WTC11 (cell line): Measurements from ENCODE around the gene PTPRU. TPM values are rescaled to one million over a fixed set of nuclear protein-coding genes. Genes with fewer than 3 reads are reported as not detected.

Source experiments
- ATAC-seq: fragments of 200-7000 bp; cut with Tn5 transposase; 2 replicates; pipeline ENCODE4 v1.10.0; 2021; ENCODE audit warnings: mild to moderate bottlenecking, moderate library complexity
- CTCF ChIA-PET: fragments of 300-600 bp; sonication (Branson Sonifier 250); formaldehyde crosslinking; loops from one replicate; lab custom pipeline; 2021; ENCODE audit warnings: antibody characterized with exemption; lab: Charles Lee
- POLR2A ChIA-PET: fragments of 350-600 bp; sonication (Branson Sonifier 250); formaldehyde crosslinking; loops from one replicate; lab custom pipeline; 2021; ENCODE audit warnings: antibody characterized with exemption; lab: Charles Lee
- DNase-seq: peaks from one replicate; pipeline ENCODE4 v3.0.0; 2021; ENCODE audit warnings: low spot score
- H3K27ac Mint-ChIP-seq: 2 replicates; pipeline ENCODE4 v1.8.0; 2021; ENCODE audit warnings: mixed read lengths
- H3K27me3 Mint-ChIP-seq: 2 replicates; pipeline ENCODE4 v1.8.0; 2021; ENCODE audit warnings: low read depth, mild to moderate bottlenecking, moderate library complexity, mixed read lengths
- H3K36me3 Mint-ChIP-seq: 2 replicates; pipeline ENCODE4 v1.8.0; 2021; ENCODE audit warnings: mixed read lengths
- H3K4me1 Mint-ChIP-seq: 2 replicates; pipeline ENCODE4 v1.8.0; 2022; ENCODE audit warnings: mixed read lengths
- H3K4me3 Mint-ChIP-seq: 2 replicates; pipeline ENCODE4 v1.8.0; 2021; ENCODE audit warnings: mild to moderate bottlenecking, moderate library complexity, mixed read lengths
- H3K9me3 Mint-ChIP-seq: 2 replicates; pipeline ENCODE4 v1.8.0; 2021; ENCODE audit warnings: mixed read lengths
- AR ChIP-seq: fragments of 250-450 bp; sonication (Bioruptor Pico); IDR thresholded peaks from 2 replicates; pipeline ENCODE4 v1.9.0; 2021; ENCODE audit warnings: mild to moderate bottlenecking
- ESRRA ChIP-seq: sonication (generic); formaldehyde crosslinking; IDR thresholded peaks from 2 replicates; pipeline ENCODE4 v1.8.1; 2022; ENCODE audit warnings: mild to moderate bottlenecking, missing genetic modification reagents, borderline replicate concordance
- FOXP1 ChIP-seq: sonication (generic); formaldehyde crosslinking; IDR thresholded peaks from 2 replicates; pipeline ENCODE4 v1.8.0; 2022; ENCODE audit warnings: missing genetic modification reagents, mild to moderate bottlenecking, moderate library complexity, borderline replicate concordance
- GABPB1 ChIP-seq: sonication (generic); formaldehyde crosslinking; IDR thresholded peaks from 2 replicates; pipeline ENCODE4 v1.8.1; 2023; ENCODE audit warnings: mild to moderate bottlenecking, missing genetic modification reagents
- GRHL2 ChIP-seq: fragments of 250-450 bp; sonication (Bioruptor Pico); IDR thresholded peaks from 2 replicates; pipeline ENCODE4 v1.8.0; 2022; ENCODE audit warnings: mild to moderate bottlenecking, moderate library complexity; ENCODE audit not compliant: insufficient replicate concordance, severe bottlenecking
- GTF2I ChIP-seq: fragments of 250-450 bp; sonication (Bioruptor Pico); conservative IDR thresholded peaks from 2 replicates; pipeline ENCODE4 v1.4.0; 2021; ENCODE audit warnings: mild to moderate bottlenecking
- HMGA2 ChIP-seq: fragments of 250-450 bp; sonication (Bioruptor Pico); IDR thresholded peaks from 2 replicates; pipeline ENCODE4 v1.4.0; 2021; ENCODE audit warnings: mild to moderate bottlenecking, moderate library complexity
- KAT7 ChIP-seq: sonication (generic); formaldehyde crosslinking; IDR thresholded peaks from 2 replicates; pipeline ENCODE4 v1.8.1; 2023; ENCODE audit warnings: missing genetic modification reagents, mild to moderate bottlenecking, borderline replicate concordance
- NFYB ChIP-seq: sonication (generic); formaldehyde crosslinking; conservative IDR thresholded peaks from 2 replicates; pipeline ENCODE4 v1.8.0; 2022; ENCODE audit warnings: low read depth, missing genetic modification reagents
- PREB ChIP-seq: sonication (generic); formaldehyde crosslinking; IDR thresholded peaks from 2 replicates; pipeline ENCODE4 v1.8.1; 2022; ENCODE audit warnings: mild to moderate bottlenecking, missing genetic modification reagents, moderate library complexity, borderline replicate concordance
- RELA ChIP-seq: sonication (generic); formaldehyde crosslinking; IDR thresholded peaks from 2 replicates; pipeline ENCODE4 v1.8.1; 2022; ENCODE audit warnings: missing genetic modification reagents, mild to moderate bottlenecking, borderline replicate concordance
- RORB ChIP-seq: fragments of 250-450 bp; sonication (Bioruptor Pico); IDR thresholded peaks from 2 replicates; pipeline ENCODE4 v1.9.0; 2021; ENCODE audit warnings: mild to moderate bottlenecking
- SMAD3 ChIP-seq: sonication (generic); formaldehyde crosslinking; IDR thresholded peaks from 2 replicates; pipeline ENCODE4 v1.8.0; 2022; ENCODE audit warnings: missing genetic modification reagents, mild to moderate bottlenecking, borderline replicate concordance
- SP1 ChIP-seq: sonication (generic); formaldehyde crosslinking; conservative IDR thresholded peaks from 2 replicates; pipeline ENCODE4 v1.8.1; 2022; ENCODE audit warnings: missing genetic modification reagents
- TEAD1 ChIP-seq: sonication (generic); formaldehyde crosslinking; IDR thresholded peaks from 2 replicates; pipeline ENCODE4 v1.8.0; 2022; ENCODE audit warnings: mild to moderate bottlenecking, missing genetic modification reagents
- USF2 ChIP-seq: sonication (generic); formaldehyde crosslinking; IDR thresholded peaks from 2 replicates; pipeline ENCODE4 v1.8.1; 2023; ENCODE audit warnings: mild to moderate bottlenecking, missing genetic modification reagents, moderate library complexity
- ZNF317 ChIP-seq: sonication (generic); formaldehyde crosslinking; IDR thresholded peaks from 2 replicates; pipeline ENCODE4 v1.8.1; 2023; ENCODE audit warnings: low read depth, mild to moderate bottlenecking, moderate library complexity, missing genetic modification reagents, borderline replicate concordance
- ZNF671 ChIP-seq: fragments of 250-450 bp; sonication (Bioruptor Pico); IDR thresholded peaks from 2 replicates; pipeline ENCODE4 v1.8.0; 2021; ENCODE audit warnings: mild to moderate bottlenecking
- total RNA-seq: library from RNA; stranded (reverse); gene quantifications from 3 replicates; pipeline ENCODE4 v1.2.3, GENCODE V29; 2021
- TF ChIP-seq, protein P1 (sequence below): sonication (generic); formaldehyde crosslinking; IDR thresholded peaks from 2 replicates; pipeline ENCODE4 v1.8.1; 2022; ENCODE audit warnings: low read depth, missing genetic modification reagents, borderline replicate concordance
- TF ChIP-seq, protein P2 (sequence below): fragments of 250-450 bp; sonication (Bioruptor Pico); IDR thresholded peaks from 2 replicates; pipeline ENCODE4 v1.8.0; 2021; ENCODE audit warnings: mild to moderate bottlenecking
- TF ChIP-seq, protein P3 (sequence below): sonication (generic); formaldehyde crosslinking; IDR thresholded peaks from 2 replicates; pipeline ENCODE4 v1.8.1; 2023; ENCODE audit warnings: mild to moderate bottlenecking, moderate library complexity, missing genetic modification reagents
- TF ChIP-seq, protein P4 (sequence below): sonication (generic); formaldehyde crosslinking; conservative IDR thresholded peaks from 2 replicates; pipeline ENCODE4 v1.8.1; 2023; ENCODE audit warnings: mild to moderate bottlenecking, low read depth, missing genetic modification reagents, moderate library complexity
- TF ChIP-seq, protein P5 (sequence below): fragments of 250-450 bp; sonication (Bioruptor Pico); IDR thresholded peaks from 2 replicates; pipeline ENCODE4 v1.9.0; 2021; ENCODE audit warnings: moderate library complexity, mild to moderate bottlenecking, inconsistent platforms, borderline replicate concordance

Gene PTPRU
- total RNA-seq, 1 experiment from 2014 or later = 75.4 TPM

GRCh38 chr1:29255134-29255666, 18.9 kb downstream of the PTPRU start (continued):
- TF ChIP-seq, protein P1, sequence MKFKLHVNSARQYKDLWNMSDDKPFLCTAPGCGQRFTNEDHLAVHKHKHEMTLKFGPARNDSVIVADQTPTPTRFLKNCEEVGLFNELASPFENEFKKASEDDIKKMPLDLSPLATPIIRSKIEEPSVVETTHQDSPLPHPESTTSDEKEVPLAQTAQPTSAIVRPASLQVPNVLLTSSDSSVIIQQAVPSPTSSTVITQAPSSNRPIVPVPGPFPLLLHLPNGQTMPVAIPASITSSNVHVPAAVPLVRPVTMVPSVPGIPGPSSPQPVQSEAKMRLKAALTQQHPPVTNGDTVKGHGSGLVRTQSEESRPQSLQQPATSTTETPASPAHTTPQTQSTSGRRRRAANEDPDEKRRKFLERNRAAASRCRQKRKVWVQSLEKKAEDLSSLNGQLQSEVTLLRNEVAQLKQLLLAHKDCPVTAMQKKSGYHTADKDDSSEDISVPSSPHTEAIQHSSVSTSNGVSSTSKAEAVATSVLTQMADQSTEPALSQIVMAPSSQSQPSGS (CRISPR knock-in tag) = no peak
- no peak for TF ChIP-seq GRHL2 (CRISPR knock-in tag)
- no peak for TF ChIP-seq NFYB (CRISPR knock-in tag)
- TF ChIP-seq HMGA2 (CRISPR knock-in tag) = no peak
- TF ChIP-seq RELA (CRISPR knock-in tag) = no peak
- TF ChIP-seq RORB (CRISPR knock-in tag) = no peak
- no peak for TF ChIP-seq SMAD3 (CRISPR knock-in tag)
- TF ChIP-seq, all 79 proteins: peak for 0

GRCh38 chr1:29256394-29256793, 20.1 kb downstream of the PTPRU start:
- no peaks in the 10 kb centered on the region for H3K36me3 Mint-ChIP-seq
- ATAC-seq (peak; percentile 7; the same call in 1 of the 2 replicates), DNase-seq (no peak)
- H3K4me3 Mint-ChIP-seq = no peak overlapping the region
- no peak overlapping the region for H3K27ac Mint-ChIP-seq
- no peaks in the 10 kb centered on the region for H3K9me3 Mint-ChIP-seq
- ChIA-PET CTCF (interaction anchor here (1.0 to 3.4 kb wide), 5 partner anchors 11 to 76 kb away, joined by 3 to 10 read pairs (median 6); no protein-coding TSS in a partner anchor), POLR2A (no interaction called here)
- peaks cover 32% of the 10 kb centered on the region for H3K27me3 Mint-ChIP-seq
- peaks cover 49% of the 10 kb centered on the region for H3K4me1 Mint-ChIP-seq
- TF ChIP-seq, protein P2, sequence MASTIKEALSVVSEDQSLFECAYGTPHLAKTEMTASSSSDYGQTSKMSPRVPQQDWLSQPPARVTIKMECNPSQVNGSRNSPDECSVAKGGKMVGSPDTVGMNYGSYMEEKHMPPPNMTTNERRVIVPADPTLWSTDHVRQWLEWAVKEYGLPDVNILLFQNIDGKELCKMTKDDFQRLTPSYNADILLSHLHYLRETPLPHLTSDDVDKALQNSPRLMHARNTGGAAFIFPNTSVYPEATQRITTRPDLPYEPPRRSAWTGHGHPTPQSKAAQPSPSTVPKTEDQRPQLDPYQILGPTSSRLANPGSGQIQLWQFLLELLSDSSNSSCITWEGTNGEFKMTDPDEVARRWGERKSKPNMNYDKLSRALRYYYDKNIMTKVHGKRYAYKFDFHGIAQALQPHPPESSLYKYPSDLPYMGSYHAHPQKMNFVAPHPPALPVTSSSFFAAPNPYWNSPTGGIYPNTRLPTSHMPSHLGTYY (CRISPR knock-in tag) = no peak
- TF ChIP-seq SP1 (CRISPR knock-in tag) = no peak
- no peak for TF ChIP-seq USF2 (CRISPR knock-in tag)
- no peak for TF ChIP-seq PREB (CRISPR knock-in tag)
- TF ChIP-seq ESRRA (CRISPR knock-in tag) = no peak
- TF ChIP-seq, protein P3, sequence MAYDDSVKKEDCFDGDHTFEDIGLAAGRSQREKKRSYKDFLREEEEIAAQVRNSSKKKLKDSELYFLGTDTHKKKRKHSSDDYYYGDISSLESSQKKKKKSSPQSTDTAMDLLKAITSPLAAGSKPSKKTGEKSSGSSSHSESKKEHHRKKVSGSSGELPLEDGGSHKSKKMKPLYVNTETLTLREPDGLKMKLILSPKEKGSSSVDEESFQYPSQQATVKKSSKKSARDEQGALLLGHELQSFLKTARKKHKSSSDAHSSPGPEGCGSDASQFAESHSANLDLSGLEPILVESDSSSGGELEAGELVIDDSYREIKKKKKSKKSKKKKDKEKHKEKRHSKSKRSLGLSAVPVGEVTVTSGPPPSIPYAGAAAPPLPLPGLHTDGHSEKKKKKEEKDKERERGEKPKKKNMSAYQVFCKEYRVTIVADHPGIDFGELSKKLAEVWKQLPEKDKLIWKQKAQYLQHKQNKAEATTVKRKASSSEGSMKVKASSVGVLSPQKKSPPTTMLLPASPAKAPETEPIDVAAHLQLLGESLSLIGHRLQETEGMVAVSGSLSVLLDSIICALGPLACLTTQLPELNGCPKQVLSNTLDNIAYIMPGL = no peak
- no peak for TF ChIP-seq ZNF671 (CRISPR knock-in tag)
- TF ChIP-seq, protein P4, sequence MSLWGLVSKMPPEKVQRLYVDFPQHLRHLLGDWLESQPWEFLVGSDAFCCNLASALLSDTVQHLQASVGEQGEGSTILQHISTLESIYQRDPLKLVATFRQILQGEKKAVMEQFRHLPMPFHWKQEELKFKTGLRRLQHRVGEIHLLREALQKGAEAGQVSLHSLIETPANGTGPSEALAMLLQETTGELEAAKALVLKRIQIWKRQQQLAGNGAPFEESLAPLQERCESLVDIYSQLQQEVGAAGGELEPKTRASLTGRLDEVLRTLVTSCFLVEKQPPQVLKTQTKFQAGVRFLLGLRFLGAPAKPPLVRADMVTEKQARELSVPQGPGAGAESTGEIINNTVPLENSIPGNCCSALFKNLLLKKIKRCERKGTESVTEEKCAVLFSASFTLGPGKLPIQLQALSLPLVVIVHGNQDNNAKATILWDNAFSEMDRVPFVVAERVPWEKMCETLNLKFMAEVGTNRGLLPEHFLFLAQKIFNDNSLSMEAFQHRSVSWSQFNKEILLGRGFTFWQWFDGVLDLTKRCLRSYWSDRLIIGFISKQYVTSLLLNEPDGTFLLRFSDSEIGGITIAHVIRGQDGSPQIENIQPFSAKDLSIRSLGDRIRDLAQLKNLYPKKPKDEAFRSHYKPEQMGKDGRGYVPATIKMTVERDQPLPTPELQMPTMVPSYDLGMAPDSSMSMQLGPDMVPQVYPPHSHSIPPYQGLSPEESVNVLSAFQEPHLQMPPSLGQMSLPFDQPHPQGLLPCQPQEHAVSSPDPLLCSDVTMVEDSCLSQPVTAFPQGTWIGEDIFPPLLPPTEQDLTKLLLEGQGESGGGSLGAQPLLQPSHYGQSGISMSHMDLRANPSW (CRISPR knock-in tag) = no peak
- no peak for TF ChIP-seq FOXP1 (CRISPR knock-in tag)
- no peak for TF ChIP-seq GTF2I (CRISPR knock-in tag)
- TF ChIP-seq KAT7 = no peak
- TF ChIP-seq TEAD1 (CRISPR knock-in tag) = no peak
- TF ChIP-seq NFYB (CRISPR knock-in tag) = no peak
- no peak for TF ChIP-seq AR (CRISPR knock-in tag)
- TF ChIP-seq GABPB1 (CRISPR knock-in tag) = no peak
- no peak for TF ChIP-seq ZNF317 (CRISPR knock-in tag)
- TF ChIP-seq RELA (CRISPR knock-in tag) = no peak
- TF ChIP-seq, protein P5, sequence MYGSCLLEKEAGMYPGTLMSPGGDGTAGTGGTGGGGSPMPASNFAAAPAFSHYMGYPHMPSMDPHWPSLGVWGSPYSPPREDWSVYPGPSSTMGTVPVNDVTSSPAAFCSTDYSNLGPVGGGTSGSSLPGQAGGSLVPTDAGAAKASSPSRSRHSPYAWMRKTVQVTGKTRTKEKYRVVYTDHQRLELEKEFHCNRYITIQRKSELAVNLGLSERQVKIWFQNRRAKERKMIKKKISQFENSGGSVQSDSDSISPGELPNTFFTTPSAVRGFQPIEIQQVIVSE (CRISPR knock-in tag) = no peak
